Neuronal stem cell (in vitro differentiated cells): ENCODE data around the gene KIF3B.

ENCODE experiments used
- DNase-seq: peaks from one replicate; pipeline ENCODE4 v3.0.0-alpha.2; 2013; ENCODE audit warnings: low spot score
- H2AFZ ChIP-seq: one replicate; pipeline ENCODE4 v1.6.1; 2013; ENCODE audit warnings: mild to moderate bottlenecking, low read length, inconsistent platforms
- H2AK5ac ChIP-seq: 2 replicates; pipeline ENCODE4 v1.6.1; 2013; ENCODE audit warnings: low read depth, mild to moderate bottlenecking, inconsistent platforms, low read length, moderate library complexity, mixed read lengths
- H2BK120ac ChIP-seq: 2 replicates; pipeline ENCODE4 v1.6.1; 2013; ENCODE audit warnings: low read depth, mild to moderate bottlenecking, inconsistent platforms, low read length, moderate library complexity, mixed read lengths
- H2BK12ac ChIP-seq: one replicate; pipeline ENCODE4 v1.6.1; 2013; ENCODE audit warnings: low read length, inconsistent platforms
- H2BK15ac ChIP-seq: 2 replicates; pipeline ENCODE4 v1.6.1; 2013; ENCODE audit warnings: mild to moderate bottlenecking, low read length, inconsistent platforms, mixed read lengths
- H2BK5ac ChIP-seq: one replicate; pipeline ENCODE4 v1.6.1; 2013; ENCODE audit warnings: inconsistent platforms, mild to moderate bottlenecking, low read length, moderate library complexity
- H3K14ac ChIP-seq: one replicate; pipeline ENCODE4 v1.6.1; 2013; ENCODE audit warnings: low read length, inconsistent platforms
- H3K18ac ChIP-seq: 2 replicates; pipeline ENCODE4 v1.6.1; 2013; ENCODE audit warnings: low read length, inconsistent platforms
- H3K23ac ChIP-seq: 2 replicates; pipeline ENCODE4 v1.6.1; 2013; ENCODE audit warnings: low read depth, mild to moderate bottlenecking, mixed read lengths, low read length, inconsistent platforms; ENCODE audit not compliant: poor library complexity
- H3K27ac ChIP-seq: replicated peaks from 3 replicates; pipeline ENCODE4 v1.5.1; 2013; ENCODE audit warnings: low read length, inconsistent platforms
- H3K27me3 ChIP-seq, 3 experiments: 2 replicates each; pipeline ENCODE4 v1.6.1; 2013; ENCODE audit warnings: low read length in 3 of 3, mild to moderate bottlenecking in 2 of 3, inconsistent platforms in 1 of 3, low read depth in 1 of 3, mixed read lengths in 1 of 3, moderate library complexity in 1 of 3; ENCODE audit not compliant: control insufficient read depth in 3 of 3, insufficient read depth in 3 of 3
- H3K36me3 ChIP-seq, 2 donors: replicated peaks in 1 of 2; 2 replicates each; pipeline ENCODE4 v1.6.1; 2013; ENCODE audit warnings: low read length in 2 of 2; ENCODE audit not compliant: control insufficient read depth in 2 of 2, insufficient read depth in 2 of 2
- H3K4ac ChIP-seq: 2 replicates; pipeline ENCODE4 v1.6.1; 2013; ENCODE audit warnings: inconsistent platforms, mild to moderate bottlenecking, low read length, moderate library complexity
- H3K4me1 ChIP-seq, 2 donors: 1 replicate in 1 of 2; 2 replicates in 1 of 2; pipeline ENCODE4 v1.6.1; 2013; ENCODE audit warnings: low read length in 2 of 2, low read depth in 1 of 2; ENCODE audit not compliant: control insufficient read depth in 2 of 2, insufficient read depth in 1 of 2
- H3K4me2 ChIP-seq: one replicate; pipeline ENCODE4 v1.6.1; 2013; ENCODE audit warnings: mild to moderate bottlenecking, low read length, inconsistent platforms; ENCODE audit not compliant: insufficient read depth, poor library complexity, severe bottlenecking
- H3K4me3 ChIP-seq, 2 donors: 2 replicates each; pipeline ENCODE4 v1.5.1; 2013; ENCODE audit warnings: low read length in 2 of 2, mild to moderate bottlenecking in 2 of 2, inconsistent platforms in 1 of 2, moderate library complexity in 1 of 2
- H3K79me1 ChIP-seq: one replicate; pipeline ENCODE4 v1.6.1; 2013; ENCODE audit warnings: low read depth, mild to moderate bottlenecking, inconsistent platforms, low read length, moderate library complexity
- H3K9ac ChIP-seq: one replicate; pipeline ENCODE4 v1.6.1; 2013; ENCODE audit warnings: mild to moderate bottlenecking, low read depth, low read length, inconsistent platforms; ENCODE audit not compliant: poor library complexity
- H3K9me3 ChIP-seq, 2 donors: replicated peaks in 1 of 2; 2 replicates each; pipeline versions ENCODE3 to v1.6.1; 2013; ENCODE audit warnings: low read length in 2 of 2, mild to moderate bottlenecking in 2 of 2, inconsistent platforms in 1 of 2, low read depth in 1 of 2, mixed read lengths in 1 of 2, moderate library complexity in 1 of 2; ENCODE audit not compliant: control insufficient read depth in 2 of 2, insufficient read depth in 1 of 2
- H4K8ac ChIP-seq: one replicate; pipeline ENCODE4 v1.6.1; 2013; ENCODE audit warnings: low read depth, mild to moderate bottlenecking, inconsistent platforms, low read length, moderate library complexity
- H4K91ac ChIP-seq: one replicate; pipeline ENCODE4 v1.6.1; 2013; ENCODE audit warnings: low read length, low read depth, mild to moderate bottlenecking, inconsistent platforms; ENCODE audit not compliant: poor library complexity
- WGBS, 2 donors: extraction: QIAGEN DNeasy Blood & Tissue Kit; methylation state at CpG; one replicate each; pipeline ENCODE4 v1.1.7; 2013; ENCODE audit warnings: missing lambda C conversion rate in 2 of 2, mixed read lengths in 1 of 2; ENCODE audit not compliant: insufficient read length in 2 of 2, insufficient replicate concordance in 1 of 2; ENCODE audit errors: extremely low coverage in 2 of 2; 5-methylcytosine and 5-hydroxymethylcytosine counted together

The KIF3B gene

GRCh38 chr20:32233286-32233685, 44.2 kb upstream of the KIF3B start:
- Histone ChIP-seq H2BK120ac (no peak overlapping the region), H2BK12ac (no peak overlapping the region), H3K9ac (no peak overlapping the region), H4K8ac (no peak overlapping the region), H3K9me3 (no peaks in the 10 kb centered on the region), H3K14ac (no peak overlapping the region), H3K4me2 (no peak overlapping the region), H3K79me1 (no peaks in the 10 kb centered on the region), H2BK5ac (no peak overlapping the region), H4K91ac (no peak overlapping the region), H3K27me3 (no peaks in the 10 kb centered on the region), H3K18ac (no peak overlapping the region), H3K36me3 (peaks cover 42 to 77% of the 10 kb centered on the region in 2 donors), H3K27ac (no peak overlapping the region), H3K4ac (no peak overlapping the region), H2BK15ac (no peak overlapping the region), H2AK5ac (no peak overlapping the region), H3K23ac (no peak overlapping the region), H3K4me1 (no peaks in the 10 kb centered on the region), H3K4me3 (no peak overlapping the region), H2AFZ (no peak overlapping the region)
- WGBS, 2 donors, result no CpG with 5 or more reads among the region's 9 CpGs
- DNase-seq, result no peak

- Histone ChIP-seq H2AFZ (no peak overlapping the region), H3K36me3 (peaks cover 39 to 68% of the 10 kb centered on the region in 2 donors)
These were observed 43.2 kb upstream of the KIF3B start for GRCh38 chr20:32234135-32234808.

GRCh38 chr20:32235331-32236047, 42.0 kb upstream of the KIF3B start:
- H2AFZ ChIP-seq, result no peak overlapping the region
- no peak overlapping the region for H3K4ac ChIP-seq
- H3K4me2 ChIP-seq, result no peak overlapping the region
- H3K79me1 ChIP-seq, result no peaks in the 10 kb centered on the region
- no peak overlapping the region for H3K27ac ChIP-seq
- H3K27me3 ChIP-seq, result no peaks in the 10 kb centered on the region
- no peak overlapping the region for H3K23ac ChIP-seq
- no peak overlapping the region for H3K4me3 ChIP-seq
- no peak overlapping the region for H2BK120ac ChIP-seq
- H4K8ac ChIP-seq, result no peak overlapping the region
- H3K9ac ChIP-seq, result peak overlapping the region; percentile 53
- H3K4me1 ChIP-seq, result peaks cover 0 to 4% of the 10 kb centered on the region in 2 donors
- H2BK12ac ChIP-seq, result no peak overlapping the region
- H3K9me3 ChIP-seq, result no peaks in the 10 kb centered on the region
- H2BK5ac ChIP-seq, result no peak overlapping the region
- H3K18ac ChIP-seq, result no peak overlapping the region
- DNase-seq, result no peak
- no CpG with 5 or more reads among the region's 6 CpGs for WGBS, 2 donors
- no peak overlapping the region for H3K14ac ChIP-seq
- H2AK5ac ChIP-seq, result no peak overlapping the region
- no peak overlapping the region for H2BK15ac ChIP-seq
- H4K91ac ChIP-seq, result no peak overlapping the region
- peaks cover 34 to 61% of the 10 kb centered on the region in 2 donors for H3K36me3 ChIP-seq

More at GRCh38 chr20:32234135-32234808, 43.2 kb upstream of the KIF3B start:
- no CpG with 5 or more reads among the region's 13 CpGs for WGBS, 2 donors
- Histone ChIP-seq H3K4me3 (no peak overlapping the region), H3K18ac (no peak overlapping the region), H3K14ac (no peak overlapping the region), H4K8ac (no peak overlapping the region), H3K9me3 (no peaks in the 10 kb centered on the region), H3K4me1 (no peaks in the 10 kb centered on the region), H2BK120ac (no peak overlapping the region), H2BK5ac (no peak overlapping the region), H2BK15ac (no peak overlapping the region), H3K79me1 (no peaks in the 10 kb centered on the region), H3K9ac (no peak overlapping the region), H3K27me3 (no peaks in the 10 kb centered on the region), H2AK5ac (no peak overlapping the region), H3K27ac (no peak overlapping the region), H3K23ac (no peak overlapping the region), H3K4me2 (no peak overlapping the region), H4K91ac (no peak overlapping the region), H2BK12ac (no peak overlapping the region), H3K4ac (no peak overlapping the region)
- DNase-seq, result no peak

GRCh38 chr20:32236048-32236533, 41.4 kb upstream of the KIF3B start:
- Histone ChIP-seq H2AK5ac (no peak overlapping the region), H3K9me3 (no peaks in the 10 kb centered on the region), H3K36me3 (peaks cover 29 to 55% of the 10 kb centered on the region in 2 donors), H3K27ac (no peak overlapping the region), H3K27me3 (no peaks in the 10 kb centered on the region), H2AFZ (no peak overlapping the region), H3K14ac (no peak overlapping the region), H2BK12ac (no peak overlapping the region), H4K91ac (no peak overlapping the region), H2BK15ac (no peak overlapping the region), H3K4me2 (no peak overlapping the region), H2BK120ac (no peak overlapping the region), H3K9ac (no peak overlapping the region), H3K18ac (no peak overlapping the region), H2BK5ac (no peak overlapping the region), H4K8ac (no peak overlapping the region), H3K4ac (no peak overlapping the region), H3K4me3 (no peak overlapping the region), H3K79me1 (no peaks in the 10 kb centered on the region), H3K23ac (no peak overlapping the region), H3K4me1 (peaks cover 0 to 4% of the 10 kb centered on the region in 2 donors)
- no peak for DNase-seq
- WGBS, 2 donors, result no CpG with 5 or more reads among the region's 3 CpGs
